HG03565 (cell line): ENCODE measurements around the gene GPX8.

ENCODE experiments used
- ATAC-seq: cut with Tn5 transposase; IDR thresholded peaks from one replicate; pipeline ENCODE4 v1.9.1; 2021; ENCODE audit warnings: mild to moderate bottlenecking, moderate library complexity; ENCODE audit not compliant: unreplicated experiment

The GPX8 gene, protein sequence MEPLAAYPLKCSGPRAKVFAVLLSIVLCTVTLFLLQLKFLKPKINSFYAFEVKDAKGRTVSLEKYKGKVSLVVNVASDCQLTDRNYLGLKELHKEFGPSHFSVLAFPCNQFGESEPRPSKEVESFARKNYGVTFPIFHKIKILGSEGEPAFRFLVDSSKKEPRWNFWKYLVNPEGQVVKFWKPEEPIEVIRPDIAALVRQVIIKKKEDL

DNA sequence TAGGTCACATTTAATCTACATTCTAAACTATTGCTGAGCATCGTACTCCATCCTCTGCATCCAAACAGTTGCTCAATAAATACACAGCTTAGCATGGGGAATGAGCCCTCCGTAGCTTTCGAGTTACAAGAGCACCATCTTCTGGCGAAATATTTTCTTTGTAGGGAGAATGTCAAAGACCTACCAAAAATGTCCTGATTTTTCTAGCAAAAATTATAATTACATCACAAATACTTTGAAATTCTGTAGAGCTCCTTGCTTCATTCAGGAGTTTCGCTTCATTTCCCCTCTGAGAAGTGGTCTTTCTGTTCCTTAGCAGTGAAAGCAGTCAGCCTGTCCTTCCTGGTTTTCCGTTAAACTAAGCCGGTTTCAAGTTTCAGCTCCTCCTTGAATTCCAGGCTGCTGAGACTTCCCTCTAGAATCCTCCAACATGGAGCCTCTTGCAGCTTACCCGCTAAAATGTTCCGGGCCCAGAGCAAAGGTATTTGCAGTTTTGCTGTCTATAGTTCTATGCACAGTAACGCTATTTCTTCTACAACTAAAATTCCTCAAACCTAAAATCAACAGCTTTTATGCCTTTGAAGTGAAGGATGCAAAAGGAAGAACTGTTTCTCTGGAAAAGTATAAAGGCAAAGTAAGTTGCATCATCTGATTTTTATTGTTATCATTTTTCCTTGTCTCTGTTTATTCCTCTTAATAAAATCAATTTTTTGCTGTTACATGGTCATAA lies at the start of gene GPX8:
Gene GPX8 (plus strand): TSS at position 409 of the 730 bp plus-strand sequence. CDS start 22 bp downstream, at position 431.
- ATAC-seq = no peak

DNA sequence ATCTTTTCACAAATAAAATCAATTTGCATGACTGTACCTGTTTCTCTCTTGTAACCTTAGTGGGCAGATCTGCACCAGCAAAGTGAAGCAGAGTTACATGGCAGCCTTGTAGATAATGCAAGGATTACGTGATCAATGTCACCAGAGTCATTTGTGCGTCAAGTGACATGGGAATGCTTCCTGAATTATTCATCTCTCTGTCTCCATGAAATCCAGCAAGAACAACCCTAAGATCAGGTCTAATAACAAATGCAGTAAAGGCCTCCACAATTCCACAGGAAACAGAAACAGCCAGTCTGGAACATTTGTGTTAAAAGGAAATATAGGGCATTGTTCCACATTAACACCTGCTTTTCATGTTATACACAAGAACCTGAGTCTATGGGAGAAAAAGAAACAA lies 49.8 kb upstream of the GPX8 start:
- ATAC-seq = no peak

DNA sequence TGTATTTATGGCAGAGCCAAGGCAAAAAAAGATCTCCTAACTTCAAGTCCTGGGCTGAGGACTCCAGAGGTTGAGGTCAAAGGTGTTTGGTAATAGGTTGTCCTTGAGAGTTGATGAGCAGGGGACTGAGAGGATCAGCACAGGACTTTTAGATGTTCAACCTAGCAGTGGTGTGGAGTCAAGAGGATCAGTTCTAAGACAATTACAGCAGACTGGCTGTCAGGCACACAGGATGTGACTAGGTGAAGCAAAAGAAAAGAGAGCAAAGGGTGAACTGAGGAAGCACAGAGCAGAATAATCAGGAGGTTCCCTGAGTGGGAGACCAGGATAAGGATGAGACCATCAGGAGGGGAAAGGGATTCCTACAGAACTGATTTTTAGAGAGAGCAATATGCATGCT lies 46.6 kb upstream of the GPX8 start:
- no peak for ATAC-seq

DNA sequence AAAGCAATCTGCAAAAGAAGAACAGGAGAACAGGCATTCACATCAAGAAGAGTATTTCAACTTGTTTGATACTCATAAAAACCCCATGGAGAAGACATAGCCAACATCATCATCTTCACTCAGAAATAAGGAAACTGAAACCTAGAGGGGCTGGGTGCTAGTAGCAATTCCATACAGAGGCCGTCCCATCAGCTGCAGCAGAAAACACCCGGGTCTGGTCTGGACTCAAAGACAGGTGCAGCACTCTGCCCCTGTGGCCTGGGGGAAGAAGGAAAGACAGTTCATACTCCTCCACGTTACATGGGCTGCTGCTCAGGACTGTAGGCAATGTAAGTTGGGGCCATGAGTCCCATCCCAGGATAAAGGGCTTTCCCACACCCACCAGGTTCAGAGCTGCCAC lies 45.9 kb upstream of the GPX8 start:
- ATAC-seq = no peak

GRCh38 chr5:55123365-55123764 lies 36.6 kb upstream of the GPX8 start:
- no peak for ATAC-seq

DNA sequence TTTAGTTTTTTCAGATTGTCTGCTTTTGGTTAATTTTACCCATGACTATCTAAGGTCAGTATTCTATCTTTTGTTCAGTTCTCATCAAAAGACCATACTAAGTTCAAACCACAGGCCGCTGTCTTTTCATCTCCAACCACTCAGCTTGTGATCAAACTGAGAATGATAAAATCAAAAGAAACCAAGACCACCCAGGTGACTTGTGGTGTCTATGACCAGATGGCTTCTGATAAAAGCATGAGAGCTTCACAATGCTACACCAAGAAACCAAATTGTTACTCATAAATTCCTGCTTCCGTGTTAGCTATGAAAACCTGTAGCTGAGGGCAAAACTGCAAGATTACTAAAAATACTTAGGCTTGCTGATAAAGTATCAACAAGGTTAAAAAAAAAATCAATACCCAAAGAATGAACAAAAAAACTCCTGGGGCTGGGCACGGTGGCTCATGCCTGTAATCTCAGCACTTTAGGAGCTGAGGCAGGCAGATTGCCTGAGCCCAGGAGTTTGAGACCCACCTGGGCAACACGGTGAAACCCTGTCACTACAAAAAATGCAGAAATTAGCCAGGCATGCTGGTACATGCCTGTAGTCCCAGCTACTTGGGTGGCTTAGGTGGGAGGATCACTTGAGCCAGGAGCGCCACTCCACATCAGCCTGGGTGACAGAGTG lies 25.8 kb upstream of the GPX8 start:
- no peak for ATAC-seq

GRCh38 chr5:55136521-55136920 lies 23.4 kb upstream of the GPX8 start:
- ATAC-seq = no peak

DNA sequence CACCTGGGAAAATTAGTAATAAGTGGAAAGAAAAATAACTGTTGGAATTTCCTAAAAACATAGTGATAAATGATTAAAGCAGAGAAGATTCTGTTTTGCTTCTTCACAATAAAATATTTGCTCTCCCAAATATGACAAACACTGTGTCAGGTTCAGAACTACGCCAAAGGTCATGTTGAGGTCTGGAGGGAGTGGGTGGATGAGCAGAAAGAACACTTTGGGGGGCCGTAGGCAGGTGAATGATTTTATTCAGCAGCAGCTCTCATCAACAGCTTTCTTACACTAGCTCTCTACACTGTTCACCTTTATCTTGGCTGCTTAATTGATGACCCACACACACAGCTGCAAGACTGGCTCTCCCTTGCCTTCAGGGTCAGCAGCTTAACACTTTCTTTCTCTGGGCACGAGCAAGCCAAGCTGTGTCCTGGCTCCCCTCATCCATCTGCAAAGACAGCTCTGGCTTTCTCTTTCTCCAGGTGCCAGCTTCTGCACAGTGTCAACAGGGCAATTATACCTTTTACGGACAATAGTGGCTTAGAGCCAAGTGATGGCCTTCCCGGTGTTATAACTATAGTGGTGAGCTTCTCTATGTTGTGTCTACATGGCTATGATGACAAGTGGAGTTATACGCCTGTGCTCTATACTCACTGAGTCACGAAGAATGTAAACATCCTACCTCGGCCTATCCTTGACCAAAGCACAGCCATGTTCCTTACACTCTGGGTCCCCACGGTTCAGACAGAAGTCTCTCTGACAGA lies 18.9 kb upstream of the GPX8 start:
- no peak for ATAC-seq

DNA sequence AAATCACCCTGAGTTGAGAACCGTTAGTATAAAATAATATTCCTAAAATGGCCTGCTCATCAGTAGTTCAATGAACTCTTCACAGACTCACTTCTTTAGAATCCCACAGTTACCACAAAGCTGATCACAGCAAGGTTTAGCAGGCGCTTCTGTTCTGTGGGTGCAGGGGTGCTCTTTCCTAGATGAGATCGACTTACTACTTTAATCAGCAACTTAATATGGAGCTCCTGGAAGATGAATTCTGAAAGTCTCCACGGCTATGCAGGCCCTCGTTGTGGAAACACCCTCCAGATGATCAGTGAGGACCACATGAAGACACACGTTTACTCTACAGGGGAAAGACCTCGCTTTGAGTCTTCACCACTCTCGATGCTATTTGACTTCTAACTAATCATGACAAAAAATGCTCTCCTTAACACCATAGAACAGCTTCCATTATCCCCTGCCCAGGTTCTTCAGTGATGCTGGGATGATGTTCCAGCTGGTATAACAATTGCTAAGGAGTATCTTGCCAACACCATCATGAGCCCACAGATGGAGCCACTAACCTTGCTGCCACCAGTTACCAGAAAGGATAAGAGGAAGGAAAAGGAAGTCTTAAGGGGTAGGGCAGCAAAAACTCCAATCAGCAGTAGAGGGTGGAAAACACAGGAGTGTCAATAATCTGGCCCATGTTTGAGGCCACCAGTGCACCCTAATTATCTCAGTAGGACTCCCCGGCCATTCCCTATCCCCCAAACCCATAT lies 17.9 kb upstream of the GPX8 start:
- ATAC-seq = no peak

GRCh38 chr5:55143624-55144023 lies 16.3 kb upstream of the GPX8 start:
- ATAC-seq = no peak

- ATAC-seq = no peak
These were observed 13.9 kb upstream of the GPX8 start for GRCh38 chr5:55146080-55146479.

DNA sequence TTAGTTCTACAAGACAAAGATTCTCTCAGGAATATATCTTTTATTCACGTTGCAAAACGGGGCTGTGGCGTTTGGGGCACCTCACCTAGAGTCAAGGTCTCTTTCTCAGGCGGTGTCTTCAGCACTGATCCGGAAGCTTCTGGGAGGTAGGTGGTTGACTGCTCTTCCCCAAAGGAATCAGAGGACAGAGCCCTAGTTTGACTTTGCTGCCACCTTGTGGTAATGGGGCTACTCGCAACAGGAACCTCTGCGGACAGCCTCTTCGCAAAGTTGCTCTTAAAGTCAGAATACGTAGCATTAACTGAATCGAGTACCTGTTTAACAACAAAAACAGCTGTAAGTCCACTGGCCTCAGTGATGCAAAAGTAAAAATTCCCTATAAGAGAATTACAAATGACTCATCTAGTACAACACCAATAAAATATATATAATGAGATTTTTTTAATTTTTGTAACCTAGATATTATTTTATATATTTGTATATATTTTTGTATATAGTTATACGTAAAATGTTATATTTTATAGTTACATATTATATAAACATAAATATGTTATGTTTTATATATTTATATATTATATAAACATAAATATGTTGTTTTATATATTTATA lies 13.3 kb upstream of the GPX8 start:
- peak; percentile 64 for ATAC-seq

- no peak for ATAC-seq
These were observed 10.6 kb upstream of the GPX8 start for GRCh38 chr5:55149308-55149795.

GRCh38 chr5:55151923-55152842 lies 7.8 kb upstream of the GPX8 start:
- ATAC-seq = no peak

GRCh38 chr5:55154873-55155272 lies 5.1 kb upstream of the GPX8 start:
- no peak for ATAC-seq

DNA sequence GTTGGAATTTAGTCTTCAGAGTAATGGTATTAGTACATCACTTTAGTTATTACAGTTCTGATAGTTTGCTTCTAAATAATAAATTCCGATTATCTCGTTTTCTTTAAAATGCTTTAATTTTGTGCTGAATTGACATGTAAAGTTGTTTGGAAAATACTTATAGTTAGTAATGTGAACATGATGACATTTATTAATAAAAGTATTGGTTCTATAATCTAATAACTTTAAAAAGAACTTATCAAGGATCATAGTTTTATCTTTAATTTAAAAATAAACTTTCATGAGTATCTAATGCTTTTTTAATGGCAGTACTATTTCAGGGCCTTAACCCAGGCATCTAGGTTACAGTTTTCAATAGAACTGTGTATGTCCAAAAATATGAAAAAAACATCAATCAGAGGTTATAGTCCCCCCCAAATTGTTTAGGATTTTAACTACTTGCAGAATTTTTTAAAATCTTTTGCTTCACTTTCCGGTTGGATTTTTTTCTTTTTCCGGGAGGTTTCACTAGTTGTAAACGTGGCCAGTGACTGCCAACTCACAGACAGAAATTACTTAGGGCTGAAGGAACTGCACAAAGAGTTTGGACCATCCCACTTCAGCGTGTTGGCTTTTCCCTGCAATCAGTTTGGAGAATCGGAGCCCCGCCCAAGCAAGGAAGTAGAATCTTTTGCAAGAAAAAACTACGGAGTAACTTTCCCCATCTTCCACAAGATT lies 680 bp downstream of the GPX8 start:
- ATAC-seq = no peak

GRCh38 chr5:55162666-55163065 lies 2.7 kb downstream of the GPX8 start:
- ATAC-seq = no peak

GRCh38 chr5:55171471-55171870 lies 11.5 kb downstream of the GPX8 start:
- ATAC-seq = no peak
